ENCODE results near the gene PNLIPRP3.

Gene PNLIPRP3

GRCh38 chr10:116469437-116469836, 41.8 kb downstream of the PNLIPRP3 start:
- Mint-ChIP-seq H3K27ac (no peak overlapping the region), H3K27me3 (ENCODE audit: low read depth, poor library complexity) (peaks cover 5% of the 10 kb centered on the region), H3K4me1 (peaks cover 4% of the 10 kb centered on the region), H3K9me3 (peaks cover 5% of the 10 kb centered on the region), H3K36me3 (ENCODE audit: low read depth) (no peaks in the 10 kb centered on the region), H3K4me3 (no peak overlapping the region)
- DNase-seq: no peak
- TF ChIP-seq, protein P1, sequence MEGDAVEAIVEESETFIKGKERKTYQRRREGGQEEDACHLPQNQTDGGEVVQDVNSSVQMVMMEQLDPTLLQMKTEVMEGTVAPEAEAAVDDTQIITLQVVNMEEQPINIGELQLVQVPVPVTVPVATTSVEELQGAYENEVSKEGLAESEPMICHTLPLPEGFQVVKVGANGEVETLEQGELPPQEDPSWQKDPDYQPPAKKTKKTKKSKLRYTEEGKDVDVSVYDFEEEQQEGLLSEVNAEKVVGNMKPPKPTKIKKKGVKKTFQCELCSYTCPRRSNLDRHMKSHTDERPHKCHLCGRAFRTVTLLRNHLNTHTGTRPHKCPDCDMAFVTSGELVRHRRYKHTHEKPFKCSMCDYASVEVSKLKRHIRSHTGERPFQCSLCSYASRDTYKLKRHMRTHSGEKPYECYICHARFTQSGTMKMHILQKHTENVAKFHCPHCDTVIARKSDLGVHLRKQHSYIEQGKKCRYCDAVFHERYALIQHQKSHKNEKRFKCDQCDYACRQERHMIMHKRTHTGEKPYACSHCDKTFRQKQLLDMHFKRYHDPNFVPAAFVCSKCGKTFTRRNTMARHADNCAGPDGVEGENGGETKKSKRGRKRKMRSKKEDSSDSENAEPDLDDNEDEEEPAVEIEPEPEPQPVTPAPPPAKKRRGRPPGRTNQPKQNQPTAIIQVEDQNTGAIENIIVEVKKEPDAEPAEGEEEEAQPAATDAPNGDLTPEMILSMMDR (IDR thresholded peaks at IDR 0.05): no peak

- no peak for DNase-seq
- no peak overlapping the region for H3K27ac Mint-ChIP-seq
- peaks cover 8% of the 10 kb centered on the region for H3K9me3 Mint-ChIP-seq
- H3K36me3 Mint-ChIP-seq (ENCODE audit: low read depth): no peaks in the 10 kb centered on the region
- H3K4me3 Mint-ChIP-seq: no peak overlapping the region
- TF ChIP-seq, protein P1 (IDR thresholded peaks at IDR 0.05): no peak
- H3K27me3 Mint-ChIP-seq (ENCODE audit: low read depth, poor library complexity): peaks cover 2% of the 10 kb centered on the region
- no peaks in the 10 kb centered on the region for H3K4me1 Mint-ChIP-seq
Measured at GRCh38 chr10:116470071-116470470, 42.4 kb downstream of the PNLIPRP3 start.

DNA sequence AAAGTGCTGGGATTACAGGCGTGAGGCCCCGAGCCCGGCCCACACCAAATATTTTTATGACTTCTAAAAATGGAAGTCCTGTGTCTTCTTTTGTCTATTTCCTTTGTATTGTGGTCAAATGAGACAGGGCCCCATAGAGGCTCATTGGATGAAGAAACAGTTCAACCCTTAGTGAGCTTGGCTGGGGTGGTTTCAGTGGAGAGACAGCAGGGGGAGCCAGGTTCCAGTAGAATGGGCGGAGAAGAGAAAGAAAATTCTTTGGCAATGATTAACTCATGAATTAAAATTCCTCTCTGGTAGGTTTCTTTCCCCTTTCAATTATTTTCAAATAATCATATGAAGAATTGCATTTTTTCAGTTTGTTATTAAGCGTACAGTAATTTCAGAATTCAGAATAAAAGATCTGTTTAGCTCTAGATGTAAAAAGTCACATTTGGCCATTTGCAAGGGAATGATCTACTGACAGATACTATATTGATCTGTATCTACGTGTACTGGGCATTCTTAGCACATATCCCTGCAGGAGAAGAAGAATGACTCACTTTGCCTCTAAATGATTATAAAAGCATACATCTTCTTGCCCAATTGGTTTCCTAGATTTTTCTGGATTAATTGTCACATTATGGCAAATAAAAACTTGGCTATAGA, 43.2 kb downstream of the PNLIPRP3 start:
- peaks cover 8% of the 10 kb centered on the region for H3K9me3 Mint-ChIP-seq
- H3K4me3 Mint-ChIP-seq: no peak overlapping the region
- peaks cover 3% of the 10 kb centered on the region for H3K27me3 Mint-ChIP-seq (ENCODE audit: low read depth, poor library complexity)
- H3K4me1 Mint-ChIP-seq: no peaks in the 10 kb centered on the region
- no peaks in the 10 kb centered on the region for H3K36me3 Mint-ChIP-seq (ENCODE audit: low read depth)
- DNase-seq: peak; percentile 9
- TF ChIP-seq, protein P1 (IDR thresholded peaks at IDR 0.05): peak; percentile 35
- no peak overlapping the region for H3K27ac Mint-ChIP-seq

- no peaks in the 10 kb centered on the region for H3K36me3 Mint-ChIP-seq (ENCODE audit: low read depth)
- DNase-seq: no peak
- H3K27ac Mint-ChIP-seq: no peak overlapping the region
- no peaks in the 10 kb centered on the region for H3K4me1 Mint-ChIP-seq
- no peak overlapping the region for H3K4me3 Mint-ChIP-seq
- H3K27me3 Mint-ChIP-seq (ENCODE audit: low read depth, poor library complexity): peaks cover 7% of the 10 kb centered on the region
- peaks cover 8% of the 10 kb centered on the region for H3K9me3 Mint-ChIP-seq
- TF ChIP-seq, protein P1 (IDR thresholded peaks at IDR 0.05): no peak
Measured at GRCh38 chr10:116472891-116473290, 45.2 kb downstream of the PNLIPRP3 start.

DNA sequence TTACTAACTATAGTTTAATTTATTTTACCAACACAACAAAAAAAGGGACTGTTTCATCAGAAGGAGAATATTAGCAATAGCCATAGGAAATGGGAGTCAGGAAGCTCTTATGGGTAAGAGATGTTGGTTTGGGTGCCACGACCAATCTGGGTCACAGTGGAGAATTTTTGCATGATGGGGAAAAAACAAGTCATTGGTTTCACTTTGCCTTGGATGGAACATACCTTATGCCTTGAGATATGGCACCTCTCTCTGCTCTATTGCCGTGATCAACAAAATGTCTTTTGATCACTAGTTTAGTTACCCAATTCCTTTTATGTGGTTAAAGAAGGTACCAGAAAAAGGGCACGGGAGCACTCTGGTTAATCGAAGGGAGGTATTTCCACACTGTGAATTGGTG, 48.2 kb downstream of the PNLIPRP3 start:
- H3K36me3 Mint-ChIP-seq (ENCODE audit: low read depth): no peaks in the 10 kb centered on the region
- TF ChIP-seq, protein P1 (IDR thresholded peaks at IDR 0.05): no peak
- peaks cover 12% of the 10 kb centered on the region for H3K9me3 Mint-ChIP-seq
- no peak for DNase-seq
- no peak overlapping the region for H3K27ac Mint-ChIP-seq
- H3K27me3 Mint-ChIP-seq (ENCODE audit: low read depth, poor library complexity): peaks cover 10% of the 10 kb centered on the region
- no peak overlapping the region for H3K4me3 Mint-ChIP-seq
- no peaks in the 10 kb centered on the region for H3K4me1 Mint-ChIP-seq

GRCh38 chr10:116476461-116476860, 48.8 kb downstream of the PNLIPRP3 start:
- no peak overlapping the region for H3K27ac Mint-ChIP-seq
- H3K4me1 Mint-ChIP-seq: no peaks in the 10 kb centered on the region
- TF ChIP-seq, protein P1 (IDR thresholded peaks at IDR 0.05): no peak
- H3K27me3 Mint-ChIP-seq (ENCODE audit: low read depth, poor library complexity): peaks cover 10% of the 10 kb centered on the region
- H3K4me3 Mint-ChIP-seq: no peak overlapping the region
- no peak for DNase-seq
- H3K9me3 Mint-ChIP-seq: peaks cover 18% of the 10 kb centered on the region
- H3K36me3 Mint-ChIP-seq (ENCODE audit: low read depth): no peaks in the 10 kb centered on the region

All from nephron progenitor cell (in vitro differentiated cells).